GM18517 (cell line): ENCODE data around the gene PANX1.
"Not testable (repeated sequence)": the region's sequence is repeated elsewhere in the genome, so short reads cannot be mapped to it uniquely, and the experiment has no call there.

Experiments
- ATAC-seq: cut with Tn5 transposase; IDR thresholded peaks from one replicate; pipeline ENCODE4 v1.9.1; 2021; ENCODE audit warnings: mild to moderate bottlenecking, moderate library complexity; ENCODE audit not compliant: unreplicated experiment

Gene PANX1

GRCh38 chr11:94148189-94148588, 19.5 kb downstream of the PANX1 start:
- no peak for ATAC-seq

GRCh38 chr11:94149431-94150017, 20.9 kb downstream of the PANX1 start:
- ATAC-seq, result no peak

- no peak for ATAC-seq
Observed at GRCh38 chr11:94150056-94150455, 21.4 kb downstream of the PANX1 start.

- ATAC-seq, result no peak
Observed at GRCh38 chr11:94150704-94151685, 22.4 kb downstream of the PANX1 start.

GRCh38 chr11:94151903-94152677, 23.4 kb downstream of the PANX1 start:
- ATAC-seq, result peak; percentile 56

- ATAC-seq, result no peak
Observed at GRCh38 chr11:94152678-94153065, 24.0 kb downstream of the PANX1 start.

- no peak for ATAC-seq
Observed at GRCh38 chr11:94153320-94153719, 24.7 kb downstream of the PANX1 start.

- no peak for ATAC-seq
Observed at GRCh38 chr11:94154095-94154856, 25.6 kb downstream of the PANX1 start.

GRCh38 chr11:94157339-94157738, 28.7 kb downstream of the PANX1 start:
- not testable (repeated sequence) for ATAC-seq

GRCh38 chr11:94168882-94169281, 40.2 kb downstream of the PANX1 start:
- no peak for ATAC-seq

GRCh38 chr11:94169516-94169915, 40.9 kb downstream of the PANX1 start:
- ATAC-seq, result no peak

GRCh38 chr11:94169930-94170545, 41.4 kb downstream of the PANX1 start:
- ATAC-seq, result no peak

GRCh38 chr11:94170953-94171352, 42.3 kb downstream of the PANX1 start:
- no peak for ATAC-seq

GRCh38 chr11:94171693-94172440, 43.2 kb downstream of the PANX1 start:
- peak; percentile 69 for ATAC-seq

- ATAC-seq, result no peak
Observed at GRCh38 chr11:94175535-94175934, 46.9 kb downstream of the PANX1 start.

GRCh38 chr11:94178331-94178730, 49.7 kb downstream of the PANX1 start:
- ATAC-seq, result no peak

GRCh38 chr11:94179696-94180095, 51.1 kb downstream of the PANX1 start:
- no peak for ATAC-seq

- no peak for ATAC-seq
Observed at GRCh38 chr11:94181526-94181925, 52.9 kb downstream of the PANX1 start.

- no peak for ATAC-seq
Observed at GRCh38 chr11:94181943-94182342, 53.3 kb downstream of the PANX1 start.
